HG03565 (cell line): Measurements from ENCODE around the gene EFNB2.

Source experiments
- ATAC-seq: cut with Tn5 transposase; IDR thresholded peaks from one replicate; pipeline ENCODE4 v1.9.1; 2021; ENCODE audit warnings: mild to moderate bottlenecking, moderate library complexity; ENCODE audit not compliant: unreplicated experiment

EFNB2 gene

DNA sequence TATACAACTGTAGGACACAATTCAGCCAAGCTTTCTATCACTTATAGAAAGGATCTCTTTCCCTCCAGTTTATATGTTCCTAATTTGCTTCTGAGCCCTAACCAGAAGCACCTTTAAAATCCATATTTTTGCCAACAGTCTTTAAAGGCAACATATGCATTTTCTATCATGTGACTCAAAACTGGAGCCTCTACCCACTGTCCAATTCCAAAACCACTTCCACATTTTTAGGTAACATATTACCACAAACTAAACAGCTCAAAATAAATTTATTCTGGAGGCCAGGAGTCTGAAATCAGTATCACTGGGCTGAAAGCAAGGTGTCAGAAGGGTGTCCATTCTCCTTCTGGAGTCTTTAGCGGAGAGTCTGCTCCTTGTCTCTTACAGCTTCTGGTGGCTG, 15.9 kb upstream of the EFNB2 start:
- ATAC-seq, result no peak

DNA sequence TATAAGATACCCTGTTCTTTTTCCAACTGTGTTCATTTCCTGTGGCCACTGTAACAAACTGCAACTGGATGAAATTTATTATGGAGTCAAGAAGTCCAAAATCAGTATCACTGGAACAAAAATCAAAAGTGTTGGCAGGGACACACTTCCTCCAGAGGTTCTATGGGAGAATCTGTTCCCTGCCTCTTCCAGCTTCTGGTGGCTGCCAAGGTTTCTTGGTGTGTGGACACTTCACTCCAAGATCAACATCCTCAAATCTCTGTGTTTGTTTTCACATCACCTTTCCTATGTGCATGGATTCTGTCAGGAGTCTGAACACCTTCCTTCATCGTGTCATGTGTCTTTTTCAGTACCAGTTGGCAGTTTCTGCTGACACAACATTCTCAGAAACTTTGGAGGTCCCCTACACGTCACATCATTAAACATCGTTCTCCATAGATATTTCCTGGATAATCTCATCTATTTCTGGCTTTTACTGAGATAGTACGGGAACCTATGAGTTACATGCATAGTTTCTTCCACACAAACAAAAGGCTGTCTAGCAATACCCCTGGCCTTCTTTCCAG, 15.2 kb upstream of the EFNB2 start:
- no peak for ATAC-seq

DNA sequence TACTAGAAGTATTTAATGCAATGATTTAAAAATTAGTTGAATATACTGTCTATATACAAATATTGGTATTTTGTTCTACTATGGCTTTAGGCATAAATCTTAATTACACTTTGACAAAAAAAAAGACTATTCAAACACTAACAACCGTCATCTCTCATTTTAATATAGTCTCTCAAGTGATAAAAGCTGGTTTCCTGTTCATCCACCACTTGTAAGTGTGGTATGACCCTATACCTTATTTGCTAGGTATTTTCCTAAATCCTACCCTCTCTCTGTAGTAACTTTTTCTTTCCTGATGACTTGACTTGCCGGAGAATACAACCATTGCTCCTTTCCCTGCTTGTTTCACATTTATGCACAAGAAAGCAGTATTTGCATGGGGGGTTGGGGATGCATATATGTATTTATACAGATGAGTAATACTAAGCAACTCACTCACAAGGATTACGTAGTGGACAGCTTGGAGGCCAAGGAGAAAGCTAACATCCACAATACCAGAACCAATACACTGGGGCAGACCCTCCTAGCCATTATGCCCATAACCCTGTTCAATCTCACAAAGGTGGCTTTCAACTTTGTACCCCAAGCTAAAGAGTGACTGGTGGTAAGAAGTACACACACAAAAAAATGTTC, 12.7 kb upstream of the EFNB2 start:
- no peak for ATAC-seq

- no peak for ATAC-seq
Measured at GRCh38 chr13:106541826-106542225, 6.4 kb upstream of the EFNB2 start.

DNA sequence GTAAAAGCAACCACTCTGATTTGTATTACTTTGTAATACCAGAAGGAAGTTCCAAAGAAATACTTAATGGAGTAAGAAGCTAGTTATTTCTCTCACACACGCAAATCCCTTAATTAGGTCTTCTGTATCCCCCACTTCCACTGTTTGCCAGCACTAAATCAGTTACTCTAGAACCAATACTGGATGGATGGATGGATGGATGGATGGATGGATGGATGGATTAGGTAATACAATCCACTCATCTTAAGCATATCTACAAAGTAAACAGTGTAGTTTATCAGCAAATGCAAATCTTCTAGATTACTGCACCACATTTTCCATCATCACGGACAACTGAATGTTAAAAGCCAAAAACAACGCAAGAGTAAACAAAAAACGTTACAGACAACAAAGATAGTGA, 5.2 kb upstream of the EFNB2 start:
- no peak for ATAC-seq

DNA sequence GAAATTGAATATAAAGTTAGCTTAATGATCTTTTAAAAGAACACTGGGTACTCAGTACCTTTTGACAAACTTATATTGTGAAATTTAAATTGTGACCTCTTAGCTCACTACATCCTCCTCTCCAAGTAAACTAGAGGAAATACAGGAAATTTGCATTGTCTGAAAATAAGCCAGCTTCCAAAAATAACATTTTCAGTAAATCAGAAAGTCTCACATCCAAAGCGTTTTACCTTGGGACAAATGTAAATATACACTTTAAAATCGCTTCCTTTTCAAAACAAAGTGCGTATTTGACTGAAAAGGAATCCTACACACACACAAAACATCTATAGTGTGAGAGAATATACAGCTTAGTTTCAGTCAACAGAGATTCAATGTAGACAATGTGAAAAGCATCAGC, 2.1 kb upstream of the EFNB2 start:
- ATAC-seq, result no peak

DNA sequence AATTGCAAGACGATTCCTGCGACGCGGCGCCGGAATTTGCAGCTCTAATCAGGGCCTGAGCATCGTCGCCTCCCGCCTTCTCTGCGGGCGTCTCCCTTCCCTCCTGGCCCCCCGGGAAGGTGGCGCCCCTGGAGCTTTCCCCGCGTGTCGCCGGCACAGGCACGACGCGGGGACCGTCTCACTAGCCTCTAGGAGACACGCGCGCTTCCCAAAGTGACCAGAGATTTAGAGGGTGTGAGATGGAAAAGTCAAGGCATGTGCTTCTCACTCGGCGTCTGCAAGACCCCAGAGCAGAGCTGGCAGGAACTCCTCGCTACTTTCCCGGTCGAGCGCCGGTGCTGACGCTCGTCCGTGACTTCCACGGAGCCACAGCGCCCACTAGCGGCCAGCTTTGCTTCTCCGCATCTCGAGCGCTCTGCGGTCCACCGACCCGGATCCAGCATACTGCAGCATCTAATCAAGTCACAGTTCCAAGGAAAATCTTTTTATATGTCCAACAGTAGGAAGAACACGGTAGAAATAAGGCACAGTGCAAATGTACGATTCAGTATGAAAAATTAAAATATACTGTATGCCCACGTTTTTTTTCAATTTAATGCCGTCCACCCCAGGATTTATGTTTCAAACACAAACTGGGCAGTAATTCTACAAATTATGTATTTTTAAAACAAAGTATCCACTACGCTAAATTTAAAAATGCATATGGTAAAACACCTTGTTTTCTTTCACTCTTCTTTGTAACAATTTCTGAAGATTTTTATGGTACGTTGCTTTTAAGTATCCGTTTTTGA, 977 bp upstream of the EFNB2 start:
- ATAC-seq, result peak; percentile 25

GRCh38 chr13:106534639-106535551, 567 bp downstream of the EFNB2 start:
- peak; percentile 20 for ATAC-seq

DNA sequence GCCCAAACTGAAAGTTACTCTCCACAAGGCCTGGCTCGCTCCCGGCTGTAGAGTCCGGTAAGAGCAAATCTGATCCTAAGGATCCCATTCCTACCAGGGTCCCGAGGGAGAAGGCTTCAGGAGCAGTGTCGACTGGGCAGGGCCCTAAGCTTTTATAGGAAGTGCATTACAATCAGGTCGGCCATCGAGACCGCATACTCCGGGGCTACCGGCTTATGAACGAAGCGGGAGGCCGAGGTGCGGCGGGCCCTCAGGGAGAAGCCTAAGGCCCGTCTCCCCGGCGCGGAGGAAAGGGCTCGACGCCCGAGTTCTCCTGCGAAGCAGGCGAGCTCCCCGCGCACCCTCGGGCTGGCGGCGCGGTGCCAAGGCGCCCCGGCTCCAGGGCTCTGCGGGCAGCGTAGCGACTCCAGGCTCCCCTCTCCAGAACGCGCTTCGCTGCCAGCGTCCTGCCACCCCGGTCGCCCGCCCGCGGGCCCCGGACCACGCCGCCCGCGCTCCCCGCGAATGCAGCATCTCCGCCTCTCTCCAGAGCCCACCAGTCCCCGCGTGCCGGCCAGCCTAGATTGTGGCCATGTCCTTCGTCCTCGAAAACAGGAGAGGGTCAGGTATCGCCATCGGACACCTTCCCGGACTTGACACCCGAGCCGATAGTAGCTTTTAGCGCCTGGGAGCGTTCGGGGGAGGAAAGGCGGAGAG, 1.4 kb downstream of the EFNB2 start:
- no peak for ATAC-seq

DNA sequence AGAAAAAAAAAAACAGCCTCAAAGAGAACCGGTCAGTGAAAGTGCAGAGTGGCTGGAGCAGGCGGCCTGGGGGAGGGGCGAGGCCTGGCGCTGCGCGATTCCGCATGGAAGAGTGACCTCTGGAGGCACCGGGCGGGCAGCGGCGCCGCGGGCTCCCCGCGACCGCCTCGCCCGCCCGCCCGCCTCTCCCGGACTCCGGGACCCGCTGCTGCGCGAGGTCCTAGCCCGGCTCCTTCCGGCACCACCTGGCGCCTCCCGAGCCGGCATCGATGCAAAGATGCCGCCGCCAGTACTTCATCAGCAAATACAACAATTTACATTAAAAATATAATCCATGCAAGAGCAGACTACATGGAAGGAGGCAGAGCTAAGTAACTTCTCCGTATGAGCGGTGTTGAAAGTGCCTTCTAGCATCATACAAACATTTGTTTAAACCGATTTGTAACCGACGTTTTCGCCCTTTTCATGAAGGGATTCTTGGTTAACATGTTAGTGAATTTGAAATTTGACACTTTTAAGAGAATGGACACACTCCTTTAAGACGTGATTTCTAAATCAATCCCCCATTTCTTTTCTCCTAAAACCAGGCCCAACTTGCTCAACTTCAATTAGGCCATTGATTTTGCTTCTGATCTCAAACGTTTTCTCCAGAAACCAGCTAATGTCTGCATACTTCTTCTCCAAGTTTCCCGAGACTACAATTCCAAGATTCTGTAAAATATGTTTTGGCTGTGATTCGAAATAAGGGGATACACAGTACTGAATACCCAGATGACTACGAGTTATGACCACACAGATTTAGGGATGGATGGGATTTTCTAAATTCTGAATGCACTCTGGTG, 2.1 kb downstream of the EFNB2 start:
- ATAC-seq, result no peak

GRCh38 chr13:106532111-106532929, 3.1 kb downstream of the EFNB2 start:
- no peak for ATAC-seq

DNA sequence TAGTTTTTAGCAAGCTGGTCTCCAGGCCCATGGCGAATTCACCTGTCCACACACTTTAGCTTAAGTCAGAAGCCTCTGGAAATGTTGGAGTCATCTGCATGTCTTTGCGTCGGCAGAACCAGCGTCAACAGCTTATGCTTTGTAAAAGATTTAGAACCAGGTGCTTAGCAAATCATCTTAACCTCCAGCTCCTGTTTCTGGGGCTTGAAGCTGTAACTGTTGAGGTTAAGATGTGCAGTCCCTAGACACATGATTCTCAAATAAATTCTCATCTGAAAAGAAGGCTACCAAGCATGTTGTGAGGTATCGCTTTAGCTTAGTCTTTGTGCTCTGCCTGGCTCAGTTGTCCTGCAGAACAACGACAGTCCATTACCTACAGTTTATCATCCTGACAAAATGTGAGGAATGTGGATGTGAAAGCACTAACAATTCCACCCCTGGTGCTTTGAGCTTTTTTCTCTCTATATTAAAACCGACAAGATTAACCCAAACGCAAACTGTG, 4.4 kb downstream of the EFNB2 start:
- no peak for ATAC-seq

GRCh38 chr13:106530171-106530851, 5.2 kb downstream of the EFNB2 start:
- no peak for ATAC-seq

- ATAC-seq, result no peak
Measured at GRCh38 chr13:106529415-106530170, 5.9 kb downstream of the EFNB2 start.

GRCh38 chr13:106528718-106529414, 6.6 kb downstream of the EFNB2 start:
- no peak for ATAC-seq

DNA sequence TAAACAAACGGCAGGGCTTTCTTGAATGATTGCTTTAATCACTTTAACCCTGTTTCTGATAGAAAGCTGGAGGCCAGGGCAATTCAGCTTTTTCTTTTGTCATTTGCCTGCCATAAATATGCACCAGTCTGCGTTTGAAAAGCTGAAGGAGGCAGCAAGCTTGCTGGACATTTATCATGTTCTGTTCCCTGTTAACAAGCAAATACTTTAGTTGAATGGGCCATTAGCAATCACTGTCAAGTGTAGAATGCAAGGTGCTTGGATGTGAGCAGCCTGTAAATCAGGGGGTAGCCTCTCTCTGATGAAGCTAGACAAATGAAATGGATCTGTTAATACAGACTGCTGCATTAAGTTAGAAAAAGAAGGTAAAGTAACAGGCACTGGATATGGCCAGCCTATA, 7.6 kb downstream of the EFNB2 start:
- ATAC-seq, result no peak

GRCh38 chr13:106527445-106527801, 8.0 kb downstream of the EFNB2 start:
- no peak for ATAC-seq
